ENCODE data around the gene DCHS1. TPM values are rescaled to one million over a fixed set of nuclear protein-coding genes. Genes with fewer than 3 reads are reported as not detected.
"Not testable (repeated sequence)": the region's sequence is repeated elsewhere in the genome, so short reads cannot be mapped to it uniquely, and the experiment has no call there.

The DCHS1 gene, protein sequence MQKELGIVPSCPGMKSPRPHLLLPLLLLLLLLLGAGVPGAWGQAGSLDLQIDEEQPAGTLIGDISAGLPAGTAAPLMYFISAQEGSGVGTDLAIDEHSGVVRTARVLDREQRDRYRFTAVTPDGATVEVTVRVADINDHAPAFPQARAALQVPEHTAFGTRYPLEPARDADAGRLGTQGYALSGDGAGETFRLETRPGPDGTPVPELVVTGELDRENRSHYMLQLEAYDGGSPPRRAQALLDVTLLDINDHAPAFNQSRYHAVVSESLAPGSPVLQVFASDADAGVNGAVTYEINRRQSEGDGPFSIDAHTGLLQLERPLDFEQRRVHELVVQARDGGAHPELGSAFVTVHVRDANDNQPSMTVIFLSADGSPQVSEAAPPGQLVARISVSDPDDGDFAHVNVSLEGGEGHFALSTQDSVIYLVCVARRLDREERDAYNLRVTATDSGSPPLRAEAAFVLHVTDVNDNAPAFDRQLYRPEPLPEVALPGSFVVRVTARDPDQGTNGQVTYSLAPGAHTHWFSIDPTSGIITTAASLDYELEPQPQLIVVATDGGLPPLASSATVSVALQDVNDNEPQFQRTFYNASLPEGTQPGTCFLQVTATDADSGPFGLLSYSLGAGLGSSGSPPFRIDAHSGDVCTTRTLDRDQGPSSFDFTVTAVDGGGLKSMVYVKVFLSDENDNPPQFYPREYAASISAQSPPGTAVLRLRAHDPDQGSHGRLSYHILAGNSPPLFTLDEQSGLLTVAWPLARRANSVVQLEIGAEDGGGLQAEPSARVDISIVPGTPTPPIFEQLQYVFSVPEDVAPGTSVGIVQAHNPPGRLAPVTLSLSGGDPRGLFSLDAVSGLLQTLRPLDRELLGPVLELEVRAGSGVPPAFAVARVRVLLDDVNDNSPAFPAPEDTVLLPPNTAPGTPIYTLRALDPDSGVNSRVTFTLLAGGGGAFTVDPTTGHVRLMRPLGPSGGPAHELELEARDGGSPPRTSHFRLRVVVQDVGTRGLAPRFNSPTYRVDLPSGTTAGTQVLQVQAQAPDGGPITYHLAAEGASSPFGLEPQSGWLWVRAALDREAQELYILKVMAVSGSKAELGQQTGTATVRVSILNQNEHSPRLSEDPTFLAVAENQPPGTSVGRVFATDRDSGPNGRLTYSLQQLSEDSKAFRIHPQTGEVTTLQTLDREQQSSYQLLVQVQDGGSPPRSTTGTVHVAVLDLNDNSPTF (N-terminal part only)
- total RNA-seq: 10 to 100 TPM; 14.8 to 36.8 (median 23.0) TPM
- polyA plus RNA-seq: 10 to 100 TPM in 1 of 2 donors, 1 to 10 TPM in 1; 5.2 to 20.2 TPM
- long read RNA-seq, donor 1, partial matches to known transcripts: 5 of 20 reads
- long read RNA-seq, donor 1, other reads (novel, unspliced or antisense): 15 of 20 reads
- long read RNA-seq, donor 2, partial matches to known transcripts: 5 of 5 reads
- long read RNA-seq, donor 2, other reads (novel, unspliced or antisense): 0 of 5 reads
- long read RNA-seq, donor 3, partial matches to known transcripts: 10 of 21 reads
- long read RNA-seq, donor 3, other reads (novel, unspliced or antisense): 11 of 21 reads

DNA sequence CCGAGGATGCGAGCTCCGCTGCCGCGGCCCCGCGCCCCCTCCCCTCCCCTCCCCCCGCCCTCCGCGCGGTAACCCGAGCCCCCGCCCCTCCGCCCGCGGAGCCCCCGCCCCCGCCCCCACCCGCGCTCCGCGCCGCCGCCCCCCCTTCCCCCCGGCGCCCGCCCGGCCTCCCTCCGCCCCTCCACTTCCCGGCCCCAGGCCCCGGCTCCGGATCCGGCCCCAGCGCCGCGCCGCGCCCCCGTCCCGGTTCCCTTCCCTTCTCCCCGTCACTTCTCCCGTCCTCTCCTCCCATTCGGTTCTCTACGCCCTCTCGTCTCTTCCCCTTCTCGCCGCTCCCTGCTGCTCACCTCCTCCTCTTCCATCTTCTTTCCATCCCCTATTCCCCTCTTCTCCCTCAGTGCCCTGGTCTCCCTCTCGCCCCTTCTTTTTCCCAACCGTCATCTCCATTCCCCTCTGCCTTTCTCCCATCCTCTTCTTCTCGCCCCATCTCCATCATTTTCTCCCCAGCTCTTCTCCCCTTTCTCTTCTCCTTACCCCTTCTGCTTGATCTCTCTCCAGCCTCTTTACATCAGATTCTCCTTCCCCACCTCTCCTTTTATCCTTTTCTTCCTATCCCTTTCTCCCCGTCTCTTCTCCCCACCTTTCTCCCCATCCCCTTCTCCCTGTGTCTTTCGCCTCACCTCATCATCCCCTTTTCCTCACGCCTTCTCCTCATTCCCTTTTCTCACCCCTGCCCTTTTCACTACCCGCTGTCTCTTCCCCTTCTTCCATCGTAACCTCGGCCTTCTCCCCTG, at the start of gene DCHS1:
DCHS1 (minus strand) TSS at position 20 of the 794 bp plus-strand sequence. CDS start 14,196 bp downstream, outside the sequence.
- intact Hi-C loops (cut with DNase I): no loop called here
- Histone ChIP-seq H3K4me1 (ENCODE audit: insufficient read depth) (peaks cover 8% of the 10 kb centered on the region), H3K9me3 (no peaks in the 10 kb centered on the region), H3K36me3 (no peaks in the 10 kb centered on the region), H3K4me3 (peak within 1 kb of the TSS; percentile 53), H3K27me3 (no peaks in the 10 kb centered on the region), H3K27ac (peak within 1 kb of the TSS; percentile 58 to 71)
- peak; percentile 38 to 76 (median 64) for DNase-seq
- 5 to 9% (median 8%) methylated on average over 27 to 36 of the region's 56 CpGs for whole genome bisulfite sequencing, 3 donors
- TF ChIP-seq EP300 (IDR thresholded peaks at IDR 0.05): no peak
- peak; percentile 20 for TF ChIP-seq POLR2A (IDR thresholded peaks at IDR 0.05)
- TF ChIP-seq, protein P1, sequence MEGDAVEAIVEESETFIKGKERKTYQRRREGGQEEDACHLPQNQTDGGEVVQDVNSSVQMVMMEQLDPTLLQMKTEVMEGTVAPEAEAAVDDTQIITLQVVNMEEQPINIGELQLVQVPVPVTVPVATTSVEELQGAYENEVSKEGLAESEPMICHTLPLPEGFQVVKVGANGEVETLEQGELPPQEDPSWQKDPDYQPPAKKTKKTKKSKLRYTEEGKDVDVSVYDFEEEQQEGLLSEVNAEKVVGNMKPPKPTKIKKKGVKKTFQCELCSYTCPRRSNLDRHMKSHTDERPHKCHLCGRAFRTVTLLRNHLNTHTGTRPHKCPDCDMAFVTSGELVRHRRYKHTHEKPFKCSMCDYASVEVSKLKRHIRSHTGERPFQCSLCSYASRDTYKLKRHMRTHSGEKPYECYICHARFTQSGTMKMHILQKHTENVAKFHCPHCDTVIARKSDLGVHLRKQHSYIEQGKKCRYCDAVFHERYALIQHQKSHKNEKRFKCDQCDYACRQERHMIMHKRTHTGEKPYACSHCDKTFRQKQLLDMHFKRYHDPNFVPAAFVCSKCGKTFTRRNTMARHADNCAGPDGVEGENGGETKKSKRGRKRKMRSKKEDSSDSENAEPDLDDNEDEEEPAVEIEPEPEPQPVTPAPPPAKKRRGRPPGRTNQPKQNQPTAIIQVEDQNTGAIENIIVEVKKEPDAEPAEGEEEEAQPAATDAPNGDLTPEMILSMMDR (IDR thresholded peaks at IDR 0.05): no peak

DNA sequence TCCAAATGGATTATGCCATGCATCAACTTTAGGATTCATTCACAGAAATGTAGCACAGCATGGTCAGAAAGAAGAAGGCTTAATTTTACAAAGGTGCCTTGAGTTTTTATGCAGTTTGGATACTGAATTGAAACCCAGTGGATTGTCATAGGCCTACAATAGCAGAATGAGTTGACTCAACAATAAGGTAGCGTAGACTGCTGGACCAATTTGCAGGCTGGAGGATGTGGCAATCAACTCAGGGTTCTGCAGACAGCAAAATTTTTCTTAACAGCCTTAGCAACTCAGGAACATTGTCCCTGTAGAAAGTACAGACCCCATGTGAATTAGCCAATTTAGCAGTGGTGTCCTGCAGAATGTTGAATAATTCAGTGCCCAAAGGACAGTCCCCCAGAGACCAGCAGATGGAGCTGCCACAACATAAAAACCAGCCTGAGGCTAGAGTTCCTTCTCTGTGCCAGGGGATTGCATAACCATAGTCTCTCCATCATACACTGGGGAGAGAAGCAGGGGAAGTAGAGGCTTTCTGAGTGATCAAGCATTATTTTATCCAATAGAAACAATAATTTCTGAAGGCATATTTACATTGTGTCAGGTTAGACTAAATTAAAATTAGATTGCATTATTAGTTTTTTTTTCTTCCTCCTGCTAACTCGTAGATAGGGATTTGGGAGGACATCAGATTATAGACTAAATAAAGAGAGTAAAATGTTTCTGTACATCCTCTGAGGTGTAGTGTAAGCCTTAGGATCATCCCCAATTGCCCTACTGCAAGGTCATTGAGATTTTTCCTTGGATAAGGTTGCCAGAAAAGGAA, 47.8 kb upstream of the DCHS1 start:
- TF ChIP-seq POLR2A (IDR thresholded peaks at IDR 0.05) (no peak), EP300 (IDR thresholded peaks at IDR 0.05) (no peak)
- TF ChIP-seq, protein P1 (IDR thresholded peaks at IDR 0.05): no peak
- WGBS, 3 donors: 75 to 79% (median 78%) methylated on average over 2 of the region's 2 CpGs
- intact Hi-C loops (cut with DNase I): loop anchor here in 2 of 4 donors (10.0 kb wide), 2 partner anchors 169 to 319 kb away; no protein-coding TSS in a partner anchor
- Histone ChIP-seq H3K4me1 (ENCODE audit: insufficient read depth) (no peaks in the 10 kb centered on the region), H3K4me3 (no peak overlapping the region), H3K36me3 (no peaks in the 10 kb centered on the region), H3K27me3 (no peaks in the 10 kb centered on the region), H3K9me3 (no peaks in the 10 kb centered on the region), H3K27ac (no peak overlapping the region)
- DNase-seq: no peak

DNA sequence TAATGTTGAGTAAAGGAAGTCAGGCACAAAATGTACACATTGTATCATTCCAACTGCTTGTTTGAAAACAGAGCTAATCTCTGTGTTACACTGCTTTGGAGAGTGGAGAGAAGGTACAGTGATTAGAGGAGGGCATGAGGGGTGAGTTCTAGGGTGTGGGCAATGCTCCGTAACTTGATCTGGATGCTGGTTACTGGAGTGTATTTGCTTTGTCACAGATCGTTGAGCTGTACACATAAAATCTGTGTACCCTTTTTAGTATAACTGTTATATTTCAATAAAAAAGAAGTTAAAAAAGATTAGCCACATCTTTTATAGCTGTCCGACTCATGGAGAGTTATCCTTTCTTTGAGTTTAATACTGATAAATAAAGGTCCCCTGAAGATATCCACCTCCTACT, 46.3 kb upstream of the DCHS1 start:
- DNase-seq; H3K27me3 ChIP-seq; H3K4me3 ChIP-seq; H3K4me1 ChIP-seq (ENCODE audit: insufficient read depth); H3K36me3 ChIP-seq; H3K27ac ChIP-seq; H3K9me3 ChIP-seq: not testable (repeated sequence)
- 42 to 64% (median 49%) methylated on average over 3 of the region's 3 CpGs for WGBS, 3 donors
- intact Hi-C loops (cut with DNase I): loop anchor here in 2 of 4 donors (10.0 kb wide), 2 partner anchors 167 to 317 kb away; no protein-coding TSS in a partner anchor

Measured in ovary (tissue), 10 donors.